OCI-LY3 (cell line): ENCODE results near the gene AGR2.
"Not testable (repeated sequence)": the region's sequence is repeated elsewhere in the genome, so short reads cannot be mapped to it uniquely, and the experiment has no call there.

Experiments used
- H2AFZ ChIP-seq: fragments of 200-600, 300-600 bp; shearing (Covaris generic); 2 replicates; pipeline ENCODE4 v1.6.0; 2014; ENCODE audit warnings: antibody characterized with exemption, low read depth, low read length
- H3K27ac ChIP-seq: fragments of 200-600, 300-600 bp; sonication (generic); 2 replicates; pipeline ENCODE4 v1.5.1; 2014; ENCODE audit warnings: mild to moderate bottlenecking, low read length, moderate library complexity, mixed read lengths
- H3K27me3 ChIP-seq: fragments of 200-600, 300-600 bp; sonication (generic); 2 replicates; pipeline ENCODE4 v1.6.1; 2014; ENCODE audit warnings: low read depth, low read length, mixed read lengths
- H3K36me3 ChIP-seq: fragments of 200-600, 300-600 bp; sonication (generic); replicated peaks from 2 replicates; pipeline ENCODE3; 2014; ENCODE audit warnings: low read depth, low read length, mixed read lengths
- H3K4me1 ChIP-seq: fragments of 300-600, 200-600 bp; sonication (generic); 2 replicates; pipeline ENCODE4 v1.6.1; 2014; ENCODE audit warnings: low read length, mixed read lengths
- H3K4me2 ChIP-seq: fragments of 200-600, 300-600 bp; sonication (generic); 2 replicates; pipeline ENCODE4 v1.6.1; 2014; ENCODE audit warnings: low read length, mixed read lengths
- H3K4me3 ChIP-seq: fragments of 300-600, 200-600 bp; sonication (generic); 2 replicates; pipeline ENCODE4 v1.5.1; 2014; ENCODE audit warnings: antibody characterized with exemption, mild to moderate bottlenecking, low read length, moderate library complexity
- H3K79me2 ChIP-seq: fragments of 300-600, 200-600 bp; shearing (Covaris generic); 2 replicates; pipeline ENCODE4 v1.6.1; 2014; ENCODE audit warnings: mild to moderate bottlenecking, low read length, mixed read lengths
- H3K9ac ChIP-seq: fragments of 300-600, 200-600 bp; shearing (Covaris generic); 2 replicates; pipeline ENCODE4 v1.6.0; 2014; ENCODE audit warnings: mild to moderate bottlenecking, low read length, moderate library complexity
- H3K9me3 ChIP-seq: fragments of 200-600, 300-600 bp; shearing (Covaris generic); 2 replicates; pipeline ENCODE4 v1.6.1; 2014; ENCODE audit warnings: low read length, mixed read lengths; ENCODE audit not compliant: insufficient read depth
- H4K20me1 ChIP-seq: fragments of 200-600, 300-600 bp; sonication (generic); 2 replicates; pipeline ENCODE4 v1.6.1; 2016; ENCODE audit warnings: low read length, mixed read lengths; ENCODE audit not compliant: insufficient read depth
- EZH2phosphoT487 ChIP-seq: fragments of 200-600 bp; shearing (Covaris generic); IDR thresholded peaks from 2 replicates; pipeline ENCODE4 v1.6.1; 2018; ENCODE audit warnings: antibody characterized with exemption, mixed run types, low read depth
- TF ChIP-seq, protein P1 (sequence below): fragments of 200-600, 300-600 bp; sonication (generic); IDR thresholded peaks from 2 replicates; pipeline ENCODE4 v1.5.1; 2014; ENCODE audit warnings: antibody characterized with exemption, low read length, low read depth

The AGR2 gene

DNA sequence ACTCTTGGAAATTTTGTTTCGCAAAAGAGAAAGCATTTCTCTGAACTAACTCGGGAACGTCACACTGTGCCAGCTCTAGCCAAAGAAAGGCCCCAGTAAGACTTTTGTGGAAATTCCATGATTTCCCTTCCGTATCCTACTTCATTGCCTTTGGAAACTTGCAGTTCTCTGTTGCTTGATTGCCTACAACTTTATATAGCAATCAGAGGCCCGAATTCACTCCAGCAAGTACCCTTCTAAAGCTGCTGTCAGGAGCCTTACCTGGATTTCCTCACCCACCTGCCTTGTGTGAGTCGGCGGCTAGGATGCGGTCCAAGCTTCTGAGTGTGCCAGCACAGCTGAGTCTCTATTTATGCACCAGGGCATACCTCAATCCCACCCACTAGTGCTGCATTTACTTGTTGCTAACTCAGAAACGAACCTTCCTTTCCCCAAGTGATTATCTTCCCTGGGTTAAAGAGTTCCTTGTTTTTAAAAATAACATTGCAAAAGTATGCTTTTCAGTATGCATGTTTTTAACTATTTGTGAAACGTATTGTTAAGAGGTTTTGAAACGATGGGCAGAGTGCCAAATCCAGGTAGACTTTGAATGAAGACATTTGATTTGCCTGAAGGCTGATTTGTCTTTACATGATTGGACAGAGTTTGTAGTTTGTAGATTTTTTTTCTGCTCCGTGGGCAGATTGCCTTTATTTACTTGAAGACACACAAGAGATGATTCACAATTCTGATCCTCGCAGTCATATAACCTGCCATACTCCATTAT, at the start of gene AGR2:
TSS of gene AGR2 (minus strand) at position 326 of the 766 bp plus-strand sequence. CDS start 3,203 bp downstream, outside the sequence.
- H3K4me3 ChIP-seq, result no peak within 1 kb of the TSS
- no peak within 1 kb of the TSS for H3K4me2 ChIP-seq
- H3K36me3 ChIP-seq, result no peaks in the 10 kb centered on the region
- TF ChIP-seq, protein P1, sequence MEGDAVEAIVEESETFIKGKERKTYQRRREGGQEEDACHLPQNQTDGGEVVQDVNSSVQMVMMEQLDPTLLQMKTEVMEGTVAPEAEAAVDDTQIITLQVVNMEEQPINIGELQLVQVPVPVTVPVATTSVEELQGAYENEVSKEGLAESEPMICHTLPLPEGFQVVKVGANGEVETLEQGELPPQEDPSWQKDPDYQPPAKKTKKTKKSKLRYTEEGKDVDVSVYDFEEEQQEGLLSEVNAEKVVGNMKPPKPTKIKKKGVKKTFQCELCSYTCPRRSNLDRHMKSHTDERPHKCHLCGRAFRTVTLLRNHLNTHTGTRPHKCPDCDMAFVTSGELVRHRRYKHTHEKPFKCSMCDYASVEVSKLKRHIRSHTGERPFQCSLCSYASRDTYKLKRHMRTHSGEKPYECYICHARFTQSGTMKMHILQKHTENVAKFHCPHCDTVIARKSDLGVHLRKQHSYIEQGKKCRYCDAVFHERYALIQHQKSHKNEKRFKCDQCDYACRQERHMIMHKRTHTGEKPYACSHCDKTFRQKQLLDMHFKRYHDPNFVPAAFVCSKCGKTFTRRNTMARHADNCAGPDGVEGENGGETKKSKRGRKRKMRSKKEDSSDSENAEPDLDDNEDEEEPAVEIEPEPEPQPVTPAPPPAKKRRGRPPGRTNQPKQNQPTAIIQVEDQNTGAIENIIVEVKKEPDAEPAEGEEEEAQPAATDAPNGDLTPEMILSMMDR, result no peak
- no peak for TF ChIP-seq EZH2phosphoT487
- H3K9me3 ChIP-seq, result no peaks in the 10 kb centered on the region
- H3K27ac ChIP-seq, result no peak within 1 kb of the TSS
- H4K20me1 ChIP-seq, result no peaks in the 10 kb centered on the region
- H3K4me1 ChIP-seq, result no peaks in the 10 kb centered on the region
- H3K27me3 ChIP-seq, result no peaks in the 10 kb centered on the region
- H3K9ac ChIP-seq, result no peak within 1 kb of the TSS
- H3K79me2 ChIP-seq, result no peaks in the 10 kb centered on the region
- H2AFZ ChIP-seq, result no peak within 1 kb of the TSS

DNA sequence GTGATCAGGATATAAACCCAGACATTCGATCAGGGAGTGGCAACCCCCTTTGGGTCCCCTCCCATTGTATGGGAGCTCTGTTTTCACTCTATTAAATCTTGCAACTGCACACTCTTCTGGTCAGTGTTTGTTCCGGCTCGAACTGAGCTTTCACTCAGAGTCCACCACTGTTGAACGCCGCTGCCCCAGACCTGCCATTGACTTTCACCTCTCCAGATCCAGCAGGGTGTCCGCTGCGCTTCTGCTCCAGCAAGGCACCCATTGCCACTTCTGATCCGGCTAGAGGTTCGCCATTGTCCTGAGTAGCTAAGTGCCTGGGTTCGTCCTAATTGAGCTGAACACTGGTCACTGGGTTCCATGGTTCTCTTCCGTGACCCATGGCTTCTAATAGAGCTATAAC, 48.4 kb upstream of the AGR2 start:
- H3K9ac ChIP-seq, H2AFZ ChIP-seq, H3K27me3 ChIP-seq, H3K9me3 ChIP-seq, H3K4me3 ChIP-seq, H3K4me2 ChIP-seq, H3K36me3 ChIP-seq, H3K79me2 ChIP-seq, H4K20me1 ChIP-seq, H3K27ac ChIP-seq: not testable (repeated sequence)
- H3K4me1 ChIP-seq, result peaks cover 10% of the 10 kb centered on the region

DNA sequence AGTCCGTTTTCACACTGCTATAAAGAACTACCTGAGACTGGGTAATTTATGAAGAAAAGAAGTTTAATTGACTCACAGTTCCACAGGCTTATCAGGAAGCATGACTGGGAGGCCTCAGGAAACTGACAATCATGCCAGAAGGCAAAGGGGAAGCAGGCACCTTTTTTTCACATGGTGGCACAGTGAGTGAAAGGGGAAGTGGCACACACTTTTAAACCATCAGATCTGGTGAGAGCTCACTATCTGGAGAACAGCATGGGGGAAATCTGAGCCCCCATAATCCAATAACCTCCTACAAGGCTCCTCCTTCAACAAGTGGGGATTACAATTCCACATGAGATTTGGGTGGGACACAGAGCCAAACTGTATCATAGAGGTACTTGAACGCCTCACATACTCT, 47.0 kb upstream of the AGR2 start:
- no peaks in the 10 kb centered on the region for H3K79me2 ChIP-seq
- no peak overlapping the region for H3K9ac ChIP-seq
- TF ChIP-seq, protein P1, result no peak
- TF ChIP-seq EZH2phosphoT487, result no peak
- H3K36me3 ChIP-seq, result no peaks in the 10 kb centered on the region
- H3K27me3 ChIP-seq, result no peaks in the 10 kb centered on the region
- no peak overlapping the region for H2AFZ ChIP-seq
- H3K4me2 ChIP-seq, result peak overlapping the region; percentile 45
- no peak overlapping the region for H3K27ac ChIP-seq
- H4K20me1 ChIP-seq, result no peaks in the 10 kb centered on the region
- H3K4me1 ChIP-seq, result peaks cover 10% of the 10 kb centered on the region
- no peaks in the 10 kb centered on the region for H3K9me3 ChIP-seq
- H3K4me3 ChIP-seq, result peak overlapping the region; percentile 56; the same call in 1 of the 2 replicates

DNA sequence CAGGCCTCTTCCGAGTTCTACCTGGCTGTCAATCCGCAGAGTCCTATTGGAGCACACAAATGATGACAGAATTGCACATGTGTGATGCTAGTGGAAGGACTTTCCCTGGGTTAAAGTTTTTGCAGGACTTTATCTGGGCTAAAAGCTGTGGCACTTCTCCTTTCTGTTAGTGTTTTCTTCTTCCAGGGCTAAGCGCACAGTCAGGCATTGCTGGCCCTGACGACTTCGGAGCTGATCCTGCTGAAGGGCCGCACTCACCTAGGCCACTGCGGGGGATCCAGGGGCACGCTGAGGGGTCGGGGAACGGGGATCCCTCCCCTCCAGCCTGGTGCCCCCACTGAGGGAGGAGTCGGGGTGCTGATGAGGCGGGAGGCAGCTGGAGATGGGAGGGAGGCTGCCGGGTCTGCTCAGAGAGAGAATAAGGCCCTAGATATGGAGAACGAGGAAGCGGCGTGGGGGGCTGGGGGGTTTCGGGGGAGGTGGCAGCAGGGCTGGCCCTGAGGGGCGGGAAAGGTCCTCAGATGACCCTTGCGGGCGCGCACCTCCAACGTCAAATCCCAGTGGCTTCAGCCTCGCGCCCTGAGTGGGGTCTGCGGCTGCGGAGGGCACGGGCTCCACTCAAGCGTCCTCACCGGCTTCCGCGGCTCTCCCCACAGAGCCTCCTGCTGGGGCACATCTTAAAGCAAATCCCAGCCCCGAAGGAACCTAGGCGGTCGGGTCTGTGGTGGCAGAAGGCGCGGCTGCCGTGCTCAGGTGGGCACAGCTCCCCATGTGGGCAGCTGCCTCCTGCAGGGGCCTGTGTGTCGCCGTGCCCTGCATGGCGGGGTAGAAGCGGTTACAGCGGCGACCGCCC, 46.0 kb upstream of the AGR2 start:
- Histone ChIP-seq H3K4me1 (peaks cover 10% of the 10 kb centered on the region), H4K20me1 (no peaks in the 10 kb centered on the region), H3K36me3 (no peaks in the 10 kb centered on the region), H3K9me3 (no peaks in the 10 kb centered on the region), H2AFZ (no peak overlapping the region; the same call in 1 of the 2 replicates), H3K27me3 (no peaks in the 10 kb centered on the region), H3K4me3 (peak overlapping the region; percentile 56), H3K9ac (no peak overlapping the region), H3K4me2 (peak overlapping the region; percentile 45), H3K79me2 (no peaks in the 10 kb centered on the region), H3K27ac (no peak overlapping the region)
- no peak for TF ChIP-seq EZH2phosphoT487
- TF ChIP-seq, protein P1, result no peak
